ENCODE measurements around the gene MFSD12.
A peak's percentile ranks its signal among the peaks of the same experiment; 100 is the strongest.

The MFSD12 gene

GRCh38 chr19:3528080-3528479 lies 29.3 kb downstream of the MFSD12 start:
- TF ChIP-seq CTCF (IDR thresholded peaks at IDR 0.05) = no peak

- TF ChIP-seq CTCF (IDR thresholded peaks at IDR 0.05) = no peak
Measured at GRCh38 chr19:3527238-3527910, 30.0 kb downstream of the MFSD12 start.

GRCh38 chr19:3526507-3527237 lies 30.7 kb downstream of the MFSD12 start:
- TF ChIP-seq CTCF (IDR thresholded peaks at IDR 0.05) = peak; percentile 46

- no peak for TF ChIP-seq CTCF (IDR thresholded peaks at IDR 0.05)
Measured at GRCh38 chr19:3524904-3525451, 32.4 kb downstream of the MFSD12 start.

- no peak for TF ChIP-seq CTCF (IDR thresholded peaks at IDR 0.05)
Measured at GRCh38 chr19:3524078-3524842, 33.1 kb downstream of the MFSD12 start.

- TF ChIP-seq CTCF (IDR thresholded peaks at IDR 0.05) = no peak
Measured at GRCh38 chr19:3523361-3524077, 33.9 kb downstream of the MFSD12 start.

Data from LNCAP (cell line).